Measurements from ENCODE around the gene RTEL1. TPM values are rescaled to one million over a fixed set of nuclear protein-coding genes. Genes with fewer than 3 reads are reported as not detected.

Gene RTEL1
- total and polyA plus RNA-seq, 9 of the 15 experiments (the other 6 are each of a cell fraction or from before 2014, with no cell fraction given): 0.36 to 61.0 (median 17.9) TPM

GRCh38 chr20:63707558-63708300 is 49.6 kb downstream of the RTEL1 start, which contains the start of the genes ARFRP1 and ZGPAT (continued):
- peak; percentile 48 to 98; a peak in 2 of 4 replicates for TF ChIP-seq ZNF639 (CRISPR knock-in tag; conservative IDR thresholded peaks at IDR 0.05 in 1 of 2, IDR thresholded peaks at IDR 0.05 in 1 of 2)
- no peak for TF ChIP-seq MTA1 (IDR thresholded peaks at IDR 0.05; ENCODE audit: borderline replicate concordance)
- no peak for TF ChIP-seq ETS2 (tag; IDR thresholded peaks at IDR 0.05; ENCODE audit: borderline replicate concordance, poor library complexity, severe bottlenecking)
- no peak for TF ChIP-seq SMAD1 (IDR thresholded peaks at IDR 0.05; ENCODE audit: low read depth, low read length, partially characterized antibody)
- TF ChIP-seq SMAD2 (IDR thresholded peaks at IDR 0.05; ENCODE audit: low read depth, low read length): no peak
- peak; percentile 97 for TF ChIP-seq ZBTB1 (CRISPR knock-in tag; IDR thresholded peaks at IDR 0.05; ENCODE audit: borderline replicate concordance, low read depth)
- TF ChIP-seq ZNF644 (tag; IDR thresholded peaks at IDR 0.05; ENCODE audit: low read depth): peak; percentile 58; the same call in 1 of the 2 replicates
- no peak for TF ChIP-seq ZC3H8 (IDR thresholded peaks at IDR 0.05)
- TF ChIP-seq YBX1 (IDR thresholded peaks at IDR 0.05): no peak
- TF ChIP-seq RBM15 (IDR thresholded peaks at IDR 0.05; ENCODE audit: insufficient read depth, low read length): no peak
- TF ChIP-seq RBM34 (IDR thresholded peaks at IDR 0.05; ENCODE audit: borderline replicate concordance, insufficient read depth, low read length): peak; percentile 99; the same call in 1 of the 2 replicates
- TF ChIP-seq CREB3 (tag; conservative IDR thresholded peaks at IDR 0.05; ENCODE audit: low read depth): no peak
- no peak for TF ChIP-seq MAFG (tag; conservative IDR thresholded peaks at IDR 0.05)
- no peak for TF ChIP-seq HNRNPUL1 (IDR thresholded peaks at IDR 0.05; ENCODE audit: low read length)
- no peak for TF ChIP-seq ZNF165 (CRISPR knock-in tag; IDR thresholded peaks at IDR 0.05; ENCODE audit: borderline replicate concordance)
- TF ChIP-seq, protein P1, sequence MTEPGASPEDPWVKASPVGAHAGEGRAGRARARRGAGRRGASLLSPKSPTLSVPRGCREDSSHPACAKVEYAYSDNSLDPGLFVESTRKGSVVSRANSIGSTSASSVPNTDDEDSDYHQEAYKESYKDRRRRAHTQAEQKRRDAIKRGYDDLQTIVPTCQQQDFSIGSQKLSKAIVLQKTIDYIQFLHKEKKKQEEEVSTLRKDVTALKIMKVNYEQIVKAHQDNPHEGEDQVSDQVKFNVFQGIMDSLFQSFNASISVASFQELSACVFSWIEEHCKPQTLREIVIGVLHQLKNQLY (CRISPR knock-in tag; conservative IDR thresholded peaks at IDR 0.05): no peak; a peak in 1 of 4 replicates
- peak; percentile 91 for TF ChIP-seq ZNF592 (IDR thresholded peaks at IDR 0.05)
- no peak for TF ChIP-seq RBM25 (IDR thresholded peaks at IDR 0.05; ENCODE audit: low read depth, low read length, severe bottlenecking)
